ENCODE data around the gene ROCK2. TPM values are rescaled to one million over a fixed set of nuclear protein-coding genes. Genes with fewer than 3 reads are reported as not detected.

Gene ROCK2
- total and polyA plus RNA-seq, 4 donors: 5.3 to 31.0 (median 12.2) TPM

- peaks cover 0 to 12% (median 9%) of the 10 kb centered on the region in 4 donors for H3K36me3 ChIP-seq (ENCODE audit: control insufficient read depth in 4 of 4, insufficient read depth in 3 of 4, low read depth in 1 of 4, low read length in 3 of 4)
- peaks cover 0 to 1% (median 0%) of the 10 kb centered on the region in 4 donors for H3K4me1 ChIP-seq (ENCODE audit: control insufficient read depth in 4 of 4, insufficient read depth in 4 of 4, low read length in 3 of 4)
- TF ChIP-seq GABPA (IDR thresholded peaks at IDR 0.05 in 1 of 2, conservative IDR thresholded peaks at IDR 0.05 in 1 of 2): no peak
- TF ChIP-seq REST (IDR thresholded peaks at IDR 0.05): no peak
- no peak for TF ChIP-seq RXRA (IDR thresholded peaks at IDR 0.05)
- no peak for TF ChIP-seq HNF4A (conservative IDR thresholded peaks at IDR 0.05)
- no peak for TF ChIP-seq FOXA2 (IDR thresholded peaks at IDR 0.05)
- no peak for TF ChIP-seq YY1 (IDR thresholded peaks at IDR 0.05)
- TF ChIP-seq EGR1 (IDR thresholded peaks at IDR 0.05; ENCODE audit: low read depth in 2 of 2): no peak
- no peak for TF ChIP-seq RAD21 (IDR thresholded peaks at IDR 0.05)
- TF ChIP-seq SP1 (IDR thresholded peaks at IDR 0.05): no peak
- TF ChIP-seq TAF1 (conservative IDR thresholded peaks at IDR 0.05): no peak
- no peak for TF ChIP-seq CTCF (IDR thresholded peaks at IDR 0.05; ENCODE audit: low read depth, low read length, missing input control)
- TF ChIP-seq FOXA1 (IDR thresholded peaks at IDR 0.05): no peak
- TF ChIP-seq NR2F2 (IDR thresholded peaks at IDR 0.05): no peak
- no peak for TF ChIP-seq JUND (IDR thresholded peaks at IDR 0.05)
- TF ChIP-seq HNF4G (IDR thresholded peaks at IDR 0.05): no peak
- no peak for TF ChIP-seq ZBTB33 (IDR thresholded peaks at IDR 0.05)
- no peak for TF ChIP-seq ATF3 (IDR thresholded peaks at IDR 0.05)
- no peak for TF ChIP-seq MAX (IDR thresholded peaks at IDR 0.05)
Measured at GRCh38 chr2:11279398-11279797, 65.0 kb downstream of the ROCK2 start.

More at GRCh38 chr2:11279398-11279797, 65.0 kb downstream of the ROCK2 start:
- no peak overlapping the region for H3K9ac ChIP-seq (ENCODE audit: low read depth in 1 of 2, low read length in 2 of 2)
- no peak for DNase-seq (ENCODE audit: low spot score)
- no peaks in the 10 kb centered on the region for H3K27me3 ChIP-seq (ENCODE audit: control insufficient read depth in 4 of 4, insufficient read depth in 4 of 4, low read length in 3 of 4)
- no peak overlapping the region for H3K27ac ChIP-seq (ENCODE audit: low read depth in 1 of 2, low read length in 2 of 2)
- H3K9me3 ChIP-seq (ENCODE audit: control insufficient read depth in 4 of 4, low read length in 3 of 4): peaks cover 0 to 4% (median 0%) of the 10 kb centered on the region in 4 donors
- no peak overlapping the region for H3K4me3 ChIP-seq (ENCODE audit: low read depth in 1 of 3, low read length in 3 of 3)
- 71% methylated on average over 4 of the region's 4 CpGs for WGBS
